ENCODE measurements around the gene C1GALT1C1L.
A peak's percentile ranks its signal among the peaks of the same experiment; 100 is the strongest.

C1GALT1C1L gene

GRCh38 chr2:43676322-43677050 is at the start of gene C1GALT1C1L:
Gene C1GALT1C1L (minus strand): TSS chr2:43676429. CDS start chr2:43676322, 107 bp downstream.
- Mint-ChIP-seq H3K4me3 (peak within 1 kb of the TSS; percentile 18), H3K9me3 (no peaks in the 10 kb centered on the region), H3K4me1 (no peaks in the 10 kb centered on the region), H3K27me3 (peaks cover 8% of the 10 kb centered on the region), H3K36me3 (no peaks in the 10 kb centered on the region), H3K27ac (no peak within 1 kb of the TSS)
- CTCF ChIA-PET: no interaction called here
- DNase-seq: peak; percentile 28

- H3K9me3 Mint-ChIP-seq: no peaks in the 10 kb centered on the region
- H3K36me3 Mint-ChIP-seq: no peaks in the 10 kb centered on the region
- no peak overlapping the region for H3K27ac Mint-ChIP-seq
- no peak for DNase-seq
- H3K27me3 Mint-ChIP-seq: peaks cover 11% of the 10 kb centered on the region
- CTCF ChIA-PET: no interaction called here
- H3K4me1 Mint-ChIP-seq: no peaks in the 10 kb centered on the region
- no peak overlapping the region for H3K4me3 Mint-ChIP-seq
Measured at GRCh38 chr2:43725711-43726246, 49.5 kb upstream of the C1GALT1C1L start.

- Mint-ChIP-seq H3K4me3 (no peak overlapping the region), H3K36me3 (no peaks in the 10 kb centered on the region), H3K27me3 (peaks cover 11% of the 10 kb centered on the region), H3K27ac (no peak overlapping the region), H3K4me1 (no peaks in the 10 kb centered on the region), H3K9me3 (no peaks in the 10 kb centered on the region)
- DNase-seq: no peak
- CTCF ChIA-PET: no interaction called here
Measured at GRCh38 chr2:43724728-43725526, 48.7 kb upstream of the C1GALT1C1L start.

- H3K27ac Mint-ChIP-seq: no peak overlapping the region
- no peak for DNase-seq
- H3K27me3 Mint-ChIP-seq: peaks cover 19% of the 10 kb centered on the region
- no peaks in the 10 kb centered on the region for H3K36me3 Mint-ChIP-seq
- CTCF ChIA-PET: no interaction called here
- H3K9me3 Mint-ChIP-seq: no peaks in the 10 kb centered on the region
- H3K4me3 Mint-ChIP-seq: no peak overlapping the region
- H3K4me1 Mint-ChIP-seq: no peaks in the 10 kb centered on the region
Measured at GRCh38 chr2:43718530-43719124, 42.4 kb upstream of the C1GALT1C1L start.

- Mint-ChIP-seq H3K36me3 (no peaks in the 10 kb centered on the region), H3K4me1 (no peaks in the 10 kb centered on the region), H3K4me3 (no peak overlapping the region), H3K27ac (no peak overlapping the region), H3K27me3 (peaks cover 18% of the 10 kb centered on the region), H3K9me3 (no peaks in the 10 kb centered on the region)
- CTCF ChIA-PET: no interaction called here
- no peak for DNase-seq
Measured at GRCh38 chr2:43717322-43717721, 41.1 kb upstream of the C1GALT1C1L start.

GRCh38 chr2:43715300-43716098 is 39.3 kb upstream of the C1GALT1C1L start:
- Mint-ChIP-seq H3K27me3 (peaks cover 21% of the 10 kb centered on the region), H3K27ac (no peak overlapping the region), H3K9me3 (no peaks in the 10 kb centered on the region), H3K36me3 (no peaks in the 10 kb centered on the region), H3K4me3 (no peak overlapping the region), H3K4me1 (no peaks in the 10 kb centered on the region)
- no peak for DNase-seq
- CTCF ChIA-PET: interaction anchor here (0.9 to 1.1 kb wide), 2 partner anchors 16 to 110 kb away, joined by 3 read pairs; no protein-coding TSS in a partner anchor

- no peaks in the 10 kb centered on the region for H3K9me3 Mint-ChIP-seq
- no peak overlapping the region for H3K27ac Mint-ChIP-seq
- no peaks in the 10 kb centered on the region for H3K4me1 Mint-ChIP-seq
- no peak overlapping the region for H3K4me3 Mint-ChIP-seq
- H3K27me3 Mint-ChIP-seq: peaks cover 21% of the 10 kb centered on the region
- CTCF ChIA-PET: interaction anchor here (1.0 kb wide), 1 partner anchor 103 kb away, joined by 3 read pairs; no protein-coding TSS in a partner anchor
- H3K36me3 Mint-ChIP-seq: no peaks in the 10 kb centered on the region
- no peak for DNase-seq
Measured at GRCh38 chr2:43714164-43714563, 37.9 kb upstream of the C1GALT1C1L start.

GRCh38 chr2:43710866-43711265 is 34.6 kb upstream of the C1GALT1C1L start:
- no peaks in the 10 kb centered on the region for H3K9me3 Mint-ChIP-seq
- H3K36me3 Mint-ChIP-seq: no peaks in the 10 kb centered on the region
- DNase-seq: no peak

GRCh38 chr2:43708891-43709290 is 32.7 kb upstream of the C1GALT1C1L start:
- Mint-ChIP-seq H3K36me3 (no peaks in the 10 kb centered on the region), H3K4me1 (no peaks in the 10 kb centered on the region), H3K9me3 (no peaks in the 10 kb centered on the region), H3K27me3 (peaks cover 17% of the 10 kb centered on the region), H3K4me3 (no peak overlapping the region), H3K27ac (no peak overlapping the region)
- CTCF ChIA-PET: interaction anchor here (0.7 kb wide), 1 partner anchor 1072 kb away, joined by 3 read pairs; no protein-coding TSS in a partner anchor
- no peak for DNase-seq

More at GRCh38 chr2:43710866-43711265, 34.6 kb upstream of the C1GALT1C1L start:
- Mint-ChIP-seq H3K27ac (no peak overlapping the region), H3K4me1 (no peaks in the 10 kb centered on the region), H3K4me3 (no peak overlapping the region), H3K27me3 (peaks cover 22% of the 10 kb centered on the region)
- CTCF ChIA-PET: no interaction called here

- Mint-ChIP-seq H3K27ac (no peak overlapping the region), H3K27me3 (peaks cover 17% of the 10 kb centered on the region), H3K36me3 (no peaks in the 10 kb centered on the region), H3K4me1 (no peaks in the 10 kb centered on the region), H3K9me3 (no peaks in the 10 kb centered on the region), H3K4me3 (no peak overlapping the region)
- CTCF ChIA-PET: no interaction called here
- DNase-seq: no peak
Measured at GRCh38 chr2:43708178-43708577, 31.9 kb upstream of the C1GALT1C1L start.

- CTCF ChIA-PET: interaction anchor here (1.2 kb wide), 1 partner anchor 10 kb away, joined by 3 read pairs; no protein-coding TSS in a partner anchor
Measured at GRCh38 chr2:43707255-43708015, 31.2 kb upstream of the C1GALT1C1L start.

GRCh38 chr2:43701111-43701510 is 24.9 kb upstream of the C1GALT1C1L start:
- H3K4me3 Mint-ChIP-seq: no peak overlapping the region
- H3K27ac Mint-ChIP-seq: no peak overlapping the region
- no peaks in the 10 kb centered on the region for H3K4me1 Mint-ChIP-seq
- H3K27me3 Mint-ChIP-seq: peaks cover 24% of the 10 kb centered on the region
- no peaks in the 10 kb centered on the region for H3K9me3 Mint-ChIP-seq
- CTCF ChIA-PET: interaction anchor here (0.7 kb wide), 1 partner anchor 11 kb away, joined by 3 read pairs; no protein-coding TSS in a partner anchor
- H3K36me3 Mint-ChIP-seq: no peaks in the 10 kb centered on the region
- no peak for DNase-seq

More at GRCh38 chr2:43707255-43708015, 31.2 kb upstream of the C1GALT1C1L start:
- no peak overlapping the region for H3K27ac Mint-ChIP-seq
- peaks cover 17% of the 10 kb centered on the region for H3K27me3 Mint-ChIP-seq
- H3K4me1 Mint-ChIP-seq: no peaks in the 10 kb centered on the region
- H3K4me3 Mint-ChIP-seq: no peak overlapping the region
- DNase-seq: no peak
- H3K9me3 Mint-ChIP-seq: no peaks in the 10 kb centered on the region
- H3K36me3 Mint-ChIP-seq: no peaks in the 10 kb centered on the region

- CTCF ChIA-PET: no interaction called here
- Mint-ChIP-seq H3K27ac (no peak overlapping the region), H3K4me1 (no peaks in the 10 kb centered on the region), H3K4me3 (no peak overlapping the region), H3K27me3 (peaks cover 24% of the 10 kb centered on the region), H3K9me3 (no peaks in the 10 kb centered on the region), H3K36me3 (no peaks in the 10 kb centered on the region)
- no peak for DNase-seq
Measured at GRCh38 chr2:43699761-43700160, 23.5 kb upstream of the C1GALT1C1L start.

Measured in activated naive CD4-positive, alpha-beta T cell treated with anti-CD3 and anti-CD28 coated beads, Interleukin-2, amount 10 ng/mL, durations not matched to agents 7 days and 5 days (primary cell).